HG02759 (cell line): ENCODE measurements around the gene ANKH.
A peak's percentile ranks its signal among the peaks of the same experiment; 100 is the strongest.
"Not testable (repeated sequence)": the region's sequence is repeated elsewhere in the genome, so short reads cannot be mapped to it uniquely, and the experiment has no call there.

Experiments used
- ATAC-seq: cut with Tn5 transposase; IDR thresholded peaks from one replicate; pipeline ENCODE4 v1.9.1; 2021; ENCODE audit warnings: mild to moderate bottlenecking, moderate library complexity; ENCODE audit not compliant: unreplicated experiment

ANKH gene

DNA sequence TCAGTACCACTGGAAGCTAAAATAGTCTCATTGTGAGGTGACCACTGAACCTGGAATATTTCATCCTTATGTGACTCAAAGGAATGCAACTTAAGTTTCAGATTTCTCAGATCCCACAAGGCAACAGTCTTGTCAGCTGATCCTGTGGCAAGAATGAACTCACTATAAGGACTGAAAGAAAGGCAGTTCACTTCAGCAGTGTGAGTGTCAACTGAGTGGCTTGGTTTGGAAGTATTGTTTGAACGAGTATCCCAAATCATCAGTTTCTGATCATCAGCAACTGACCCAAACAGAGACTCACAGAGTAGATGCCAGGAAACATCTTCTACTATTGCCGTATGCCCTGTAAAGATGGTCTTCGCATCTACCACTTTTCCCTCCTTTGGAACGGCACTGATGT lies 74.2 kb downstream of the ANKH start:
- ATAC-seq = not testable (repeated sequence)

DNA sequence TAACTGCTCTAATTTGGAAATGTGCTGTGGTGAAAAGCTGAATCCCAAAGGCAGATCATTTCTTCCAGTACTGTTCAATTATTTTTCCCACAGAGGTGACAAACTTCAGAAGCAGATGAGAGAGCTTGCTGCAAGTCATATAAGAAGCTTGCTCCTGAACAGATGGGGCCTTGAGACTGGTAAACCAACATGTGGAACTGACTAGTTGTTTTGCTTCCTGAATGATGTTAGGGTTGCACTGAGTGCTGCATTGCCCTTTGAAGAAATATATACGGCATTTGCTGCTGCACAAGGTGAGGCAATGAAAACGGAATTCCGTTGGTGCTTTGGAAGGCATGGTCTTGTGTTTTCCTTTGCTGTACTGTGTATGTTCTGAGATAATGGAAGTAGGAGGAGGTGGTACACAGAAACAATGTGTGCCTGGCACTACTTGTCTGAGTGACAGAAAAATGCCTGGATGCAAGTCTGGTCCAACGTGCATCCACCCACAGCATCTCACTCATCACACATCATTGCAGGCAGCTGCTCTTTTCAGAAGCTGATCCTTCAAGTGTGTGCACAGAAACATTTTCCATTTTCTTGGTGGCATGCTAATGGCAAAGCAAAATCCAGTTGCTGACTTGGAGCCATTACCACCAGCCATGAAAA lies 76.9 kb downstream of the ANKH start:
- ATAC-seq = no peak

DNA sequence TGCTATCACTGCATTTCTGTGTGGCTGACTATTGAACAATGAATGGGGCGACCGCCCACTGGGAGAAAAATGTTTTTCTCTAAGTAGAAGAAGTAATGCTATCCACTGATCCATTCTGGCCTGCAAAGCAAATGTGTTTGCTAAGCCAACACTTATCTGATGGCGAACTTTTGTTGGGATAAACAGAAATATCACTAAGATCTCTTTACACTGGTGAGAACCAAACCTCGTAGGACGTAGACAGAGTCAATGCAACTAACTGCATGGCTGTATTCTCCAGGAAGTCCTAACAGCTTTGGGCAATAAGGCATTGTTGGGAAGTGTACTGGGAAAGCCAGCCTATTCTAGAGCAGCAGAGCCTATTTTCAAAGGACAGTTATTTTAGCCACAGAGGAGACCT lies 77.7 kb downstream of the ANKH start:
- ATAC-seq = no peak

DNA sequence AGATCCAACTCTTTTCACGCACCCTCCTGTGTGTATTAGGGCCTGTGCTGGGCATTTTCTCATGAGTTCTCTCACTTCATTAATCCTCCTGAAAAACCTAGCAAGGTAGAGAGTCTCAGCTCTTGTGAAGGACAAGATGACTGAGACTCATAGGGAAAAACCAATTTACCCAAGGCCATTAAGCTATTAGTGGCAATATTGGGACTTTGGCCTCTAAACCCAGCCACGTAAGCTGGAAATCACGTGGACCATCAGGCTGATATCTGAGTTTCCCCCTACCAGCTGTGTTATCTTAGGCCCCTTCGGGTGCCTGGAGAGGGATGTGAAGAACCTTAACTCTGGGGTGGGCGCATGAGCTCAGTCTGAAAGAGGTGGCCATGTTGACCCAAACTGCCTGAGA lies 80.7 kb downstream of the ANKH start:
- ATAC-seq = no peak

DNA sequence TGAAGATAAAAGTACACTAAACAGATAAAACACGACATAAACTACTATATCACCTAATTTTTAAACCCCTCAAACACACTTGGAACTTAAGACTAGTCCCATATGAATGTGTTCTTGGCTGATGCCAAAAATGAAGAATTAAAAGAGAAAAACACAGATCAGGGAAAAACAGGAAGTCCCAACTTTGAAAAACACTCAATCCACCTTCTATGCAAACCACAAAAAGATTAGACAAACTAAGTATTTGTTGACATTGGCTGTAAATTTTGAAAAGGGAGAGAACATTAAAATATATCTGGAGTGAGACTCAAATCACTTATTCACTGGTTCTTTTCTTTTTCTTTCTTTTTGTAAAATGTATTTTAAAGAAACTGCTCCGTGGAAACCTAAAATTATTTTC lies 81.4 kb downstream of the ANKH start:
- ATAC-seq = no peak

DNA sequence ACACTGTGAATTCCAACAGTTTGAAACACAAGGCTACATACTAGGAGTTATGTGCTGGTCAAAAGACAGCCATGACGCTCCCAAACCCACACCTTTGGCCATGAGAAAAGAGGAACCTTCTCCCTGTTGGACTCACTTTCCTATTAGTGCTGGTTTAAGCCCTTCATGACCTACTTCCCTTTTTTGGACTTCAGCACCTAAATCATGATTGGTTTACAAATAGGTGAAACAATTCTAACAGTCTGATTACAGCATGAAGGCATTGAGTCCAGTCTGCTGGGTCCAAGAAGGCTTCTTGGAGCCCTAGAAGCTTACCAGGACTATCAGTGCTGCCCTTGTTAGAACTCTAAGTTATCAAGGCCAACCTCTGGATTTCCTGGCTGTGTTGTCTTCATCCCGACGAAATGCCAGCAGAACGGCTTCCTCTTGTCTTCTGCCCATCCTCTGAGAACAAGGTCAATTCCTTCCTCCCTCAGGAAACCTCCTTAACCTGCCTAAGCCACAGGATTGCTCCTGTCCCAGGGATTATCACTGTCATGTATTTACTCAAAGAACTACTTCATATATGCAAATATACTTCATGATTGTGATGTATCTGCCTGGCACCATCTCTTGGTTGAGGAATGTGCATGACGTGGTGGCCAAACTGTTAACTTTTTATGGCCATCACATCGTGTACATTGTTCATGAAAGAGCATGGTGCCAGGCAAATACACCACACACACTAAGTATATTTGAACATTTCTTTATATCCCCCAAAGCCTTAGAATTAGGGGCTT lies 83.6 kb downstream of the ANKH start:
- ATAC-seq = no peak

DNA sequence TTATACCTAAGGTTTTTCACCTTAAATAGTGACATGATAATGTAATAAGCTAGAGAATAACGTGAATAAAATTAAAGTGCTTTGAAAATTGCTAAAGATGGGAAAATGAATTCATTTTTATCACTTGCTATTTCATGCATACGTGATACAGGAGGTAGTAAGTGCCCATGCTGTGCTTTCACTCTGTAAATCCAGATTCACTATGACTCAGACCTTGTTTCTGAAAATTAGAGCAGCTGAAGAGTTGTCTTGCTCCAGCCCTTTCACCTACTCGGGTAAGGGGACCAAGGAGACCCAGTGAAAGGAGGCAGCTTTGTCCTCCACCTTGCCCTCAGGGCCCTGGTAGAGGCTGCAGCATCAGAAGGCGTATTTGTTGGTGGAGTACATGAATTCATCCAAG lies 87.9 kb downstream of the ANKH start:
- ATAC-seq = peak; percentile 72

DNA sequence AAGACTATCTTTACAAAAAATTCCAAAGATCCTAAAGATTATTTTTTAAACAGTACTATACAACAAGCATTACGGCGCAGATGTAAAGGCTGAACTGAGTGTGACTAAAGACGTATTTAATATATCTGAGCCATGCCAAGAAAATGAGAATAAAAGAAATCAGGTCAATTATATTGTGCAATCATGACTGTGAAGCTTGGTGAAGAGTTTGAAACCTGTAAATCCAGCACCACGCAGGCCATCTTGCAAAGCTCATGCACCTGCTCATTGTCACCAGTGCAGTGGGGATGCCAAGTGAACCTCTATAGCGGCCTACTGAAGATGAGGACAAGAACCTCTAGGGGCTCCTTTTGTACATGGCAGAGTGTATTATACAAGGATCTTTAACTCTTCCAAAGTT lies 89.0 kb downstream of the ANKH start:
- no peak for ATAC-seq

DNA sequence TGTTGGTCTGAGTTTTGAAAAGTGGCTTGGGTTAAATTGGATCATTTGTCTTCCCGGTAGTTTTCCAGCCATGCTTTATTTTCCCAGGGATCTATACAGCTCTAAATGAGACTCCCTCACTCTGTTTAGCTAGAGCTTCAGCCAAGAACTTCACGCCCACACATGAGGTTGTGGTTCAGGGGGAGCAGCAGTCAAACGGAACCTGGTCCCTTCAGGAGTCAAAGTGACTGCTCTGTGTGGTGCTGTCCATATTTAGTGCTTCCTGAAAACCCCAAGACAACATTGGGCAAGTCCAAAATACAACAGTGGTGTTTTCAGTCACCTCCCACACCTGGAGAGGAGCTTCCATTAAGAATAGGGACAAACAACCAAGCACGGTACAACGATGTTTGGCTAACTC lies 90.5 kb downstream of the ANKH start:
- peak; percentile 74 for ATAC-seq

DNA sequence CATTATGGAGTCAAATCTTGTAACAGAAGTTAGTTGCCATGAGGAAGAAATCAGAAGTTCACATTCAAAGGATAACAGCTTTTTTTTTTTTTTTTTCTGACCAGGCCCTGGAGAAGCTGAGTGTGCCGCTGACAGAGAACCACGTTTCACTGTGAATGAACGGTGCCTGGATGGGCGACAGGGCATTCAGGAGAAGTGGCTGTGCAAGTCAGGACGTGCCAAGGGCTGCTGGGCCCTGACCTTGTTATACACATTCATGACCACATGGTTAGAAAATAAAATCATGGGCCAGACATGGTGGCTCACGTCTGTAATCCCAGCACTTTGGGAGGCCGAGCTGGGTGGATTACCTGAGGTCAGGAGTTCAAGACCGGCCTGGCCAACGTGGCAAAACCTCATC lies 91.6 kb downstream of the ANKH start:
- no peak for ATAC-seq

DNA sequence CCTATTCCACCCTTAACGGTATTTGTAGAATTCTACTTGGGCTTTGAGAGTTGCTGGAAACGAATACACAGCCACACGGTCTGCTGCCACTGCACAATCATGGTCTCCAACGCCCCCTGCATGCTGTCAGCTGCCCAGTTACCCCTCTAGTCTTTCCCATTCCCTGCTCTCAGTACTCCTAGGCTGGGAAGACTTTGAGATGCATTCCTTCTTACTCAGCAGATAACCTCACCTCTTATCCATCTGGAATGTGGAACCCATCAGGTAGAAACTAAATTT lies 92.8 kb downstream of the ANKH start:
- no peak for ATAC-seq

DNA sequence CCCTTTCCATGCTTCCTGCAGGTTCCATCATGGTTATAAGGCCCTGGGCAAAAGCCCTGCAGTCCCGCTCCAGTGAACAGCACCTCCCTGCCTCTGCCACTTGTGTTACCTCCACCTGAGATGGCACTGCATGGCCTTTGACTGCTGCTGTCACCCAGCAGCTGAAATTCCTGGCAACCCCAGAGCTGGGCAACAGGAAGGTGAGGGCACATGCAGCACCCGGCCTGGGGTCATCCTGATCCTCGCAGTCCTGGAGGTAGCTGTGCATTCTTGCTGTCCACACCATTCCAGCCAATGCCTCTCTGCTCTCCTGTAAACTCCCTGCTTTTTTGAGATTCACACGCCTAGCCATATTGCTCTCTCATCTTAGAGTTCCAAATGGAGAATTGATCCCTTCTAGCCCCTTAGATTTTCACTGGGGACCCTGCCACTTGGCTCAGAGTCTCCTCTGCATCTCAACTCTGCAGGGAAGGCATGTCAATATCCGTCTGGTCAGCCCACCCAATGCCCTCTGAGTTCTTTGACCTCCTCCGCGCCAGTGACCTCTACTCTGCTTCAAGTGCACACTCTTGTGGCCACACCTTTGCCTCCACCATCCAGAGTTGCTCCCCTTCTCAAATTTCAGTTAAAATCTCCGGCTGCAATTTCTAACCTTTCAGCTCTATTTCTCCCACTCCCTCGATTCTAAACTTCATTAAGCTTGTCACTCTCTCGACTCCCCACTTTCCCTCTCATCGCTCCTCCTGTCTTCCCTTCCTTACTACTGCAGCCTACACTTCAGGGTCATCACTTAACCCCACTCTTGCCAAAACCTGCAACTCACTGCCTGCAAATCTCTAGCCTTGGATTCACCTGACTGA lies 93.4 kb downstream of the ANKH start:
- ATAC-seq = no peak

DNA sequence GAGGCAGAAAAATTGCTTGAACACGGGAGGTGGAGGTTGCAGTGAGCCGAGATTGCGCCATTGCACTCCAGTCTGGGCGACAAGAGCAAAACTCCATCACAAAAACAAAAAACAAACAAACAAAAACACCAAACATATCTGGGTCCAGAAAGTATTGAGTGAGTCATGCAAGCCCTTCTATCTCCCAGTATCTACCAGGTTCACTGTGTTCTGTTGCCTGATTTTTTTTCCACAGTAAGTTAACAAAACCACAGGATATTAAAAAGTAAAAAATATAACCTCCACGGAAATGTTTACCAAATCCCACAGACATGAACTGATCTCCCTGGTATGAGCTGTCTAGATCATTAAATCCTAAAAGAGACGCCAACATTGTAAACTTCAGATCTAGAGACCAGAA lies 94.4 kb downstream of the ANKH start:
- no peak for ATAC-seq

DNA sequence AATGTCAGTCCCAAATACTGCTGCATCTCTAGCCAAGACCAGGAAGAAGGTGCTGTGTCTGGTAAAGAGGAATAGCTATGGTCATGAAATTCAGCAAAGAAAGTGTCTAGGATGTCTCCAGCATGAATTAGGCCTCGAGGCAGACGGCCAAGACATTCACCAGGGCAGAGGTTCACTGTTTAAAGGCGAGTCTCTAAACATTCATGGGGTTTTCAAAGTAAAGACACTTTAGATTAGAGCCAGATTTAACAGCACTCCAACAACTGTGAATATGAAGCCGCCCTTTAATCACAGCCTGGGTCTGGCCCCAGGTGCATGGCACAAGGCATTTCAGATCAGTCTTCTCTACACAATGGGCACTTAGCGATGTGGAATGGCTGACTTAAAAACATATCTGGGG lies 95.0 kb downstream of the ANKH start:
- ATAC-seq = no peak

DNA sequence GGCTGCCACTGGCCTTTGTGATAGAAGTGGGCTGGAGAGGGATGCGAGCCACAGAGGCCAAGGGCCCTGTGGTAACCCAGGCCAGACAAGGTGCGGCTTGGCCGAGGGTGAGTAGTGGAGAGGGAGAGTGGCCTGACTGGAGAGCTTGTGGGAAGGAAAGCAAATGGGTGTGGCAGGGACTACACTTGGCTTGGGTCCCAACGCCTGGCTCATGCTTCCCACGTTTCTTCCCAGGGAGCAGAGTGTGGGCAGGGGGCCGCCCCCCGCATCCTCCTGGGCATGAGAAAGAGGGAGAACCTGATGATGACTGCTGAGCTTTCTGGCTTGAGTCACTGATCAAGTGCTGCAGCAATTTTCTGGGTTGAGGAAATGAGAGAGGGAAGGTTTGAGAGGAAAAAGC lies 95.7 kb downstream of the ANKH start:
- no peak for ATAC-seq

DNA sequence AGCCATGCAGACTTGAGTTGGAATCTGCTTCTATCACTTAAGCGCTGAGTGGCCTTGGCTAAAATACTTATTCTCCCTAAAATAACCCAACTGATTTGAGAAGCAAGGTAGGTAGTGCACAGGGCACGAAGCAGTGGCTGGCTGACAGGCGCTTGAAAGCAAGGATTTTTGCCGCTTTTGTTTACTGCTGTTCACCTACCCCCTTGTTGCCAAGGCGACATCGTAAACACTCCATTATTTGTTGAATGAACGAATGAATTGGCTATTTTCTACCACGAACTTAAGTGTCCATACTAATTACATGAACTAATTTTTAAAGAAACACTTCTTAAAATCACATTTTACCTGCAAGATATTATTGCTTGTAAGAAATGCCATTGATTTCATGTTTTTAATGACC lies 98.0 kb downstream of the ANKH start:
- no peak for ATAC-seq

DNA sequence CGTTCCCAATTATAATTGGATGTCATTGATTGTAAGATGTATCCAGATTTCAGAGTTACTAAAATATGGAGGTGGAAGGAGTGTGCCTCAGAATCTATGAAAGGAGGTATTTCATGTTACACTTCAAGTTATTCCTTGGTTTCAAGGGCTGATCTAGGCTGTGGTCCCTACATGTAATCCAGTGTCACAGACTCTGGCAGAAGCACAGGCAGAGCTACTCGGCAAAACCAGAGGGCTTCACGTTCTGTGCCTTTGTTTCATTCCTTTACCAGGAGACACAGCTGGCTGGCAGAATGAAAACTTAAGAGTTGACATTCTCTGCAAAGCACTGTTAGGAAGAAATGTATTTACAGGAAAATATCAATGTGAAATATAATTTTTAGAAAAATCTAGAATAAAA lies 99.6 kb downstream of the ANKH start:
- ATAC-seq = no peak

DNA sequence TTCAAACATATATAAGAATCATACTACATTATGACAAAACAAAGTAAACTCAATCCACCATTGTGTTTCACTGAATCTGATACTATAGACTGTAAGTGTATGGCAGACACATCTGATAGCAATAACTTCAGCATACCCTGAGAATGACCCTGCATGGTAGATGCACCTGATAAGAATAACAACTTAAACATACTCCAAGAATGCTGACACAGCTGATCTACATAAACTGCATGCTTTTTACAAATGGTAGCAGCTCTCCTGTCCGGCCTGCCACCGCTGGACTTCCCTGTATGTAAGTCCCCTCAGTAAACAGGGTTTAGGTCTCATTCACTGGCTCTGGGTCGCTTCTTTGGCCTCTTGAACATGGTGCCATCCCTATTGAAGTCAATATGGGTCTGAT lies 100.4 kb downstream of the ANKH start:
- ATAC-seq = no peak

DNA sequence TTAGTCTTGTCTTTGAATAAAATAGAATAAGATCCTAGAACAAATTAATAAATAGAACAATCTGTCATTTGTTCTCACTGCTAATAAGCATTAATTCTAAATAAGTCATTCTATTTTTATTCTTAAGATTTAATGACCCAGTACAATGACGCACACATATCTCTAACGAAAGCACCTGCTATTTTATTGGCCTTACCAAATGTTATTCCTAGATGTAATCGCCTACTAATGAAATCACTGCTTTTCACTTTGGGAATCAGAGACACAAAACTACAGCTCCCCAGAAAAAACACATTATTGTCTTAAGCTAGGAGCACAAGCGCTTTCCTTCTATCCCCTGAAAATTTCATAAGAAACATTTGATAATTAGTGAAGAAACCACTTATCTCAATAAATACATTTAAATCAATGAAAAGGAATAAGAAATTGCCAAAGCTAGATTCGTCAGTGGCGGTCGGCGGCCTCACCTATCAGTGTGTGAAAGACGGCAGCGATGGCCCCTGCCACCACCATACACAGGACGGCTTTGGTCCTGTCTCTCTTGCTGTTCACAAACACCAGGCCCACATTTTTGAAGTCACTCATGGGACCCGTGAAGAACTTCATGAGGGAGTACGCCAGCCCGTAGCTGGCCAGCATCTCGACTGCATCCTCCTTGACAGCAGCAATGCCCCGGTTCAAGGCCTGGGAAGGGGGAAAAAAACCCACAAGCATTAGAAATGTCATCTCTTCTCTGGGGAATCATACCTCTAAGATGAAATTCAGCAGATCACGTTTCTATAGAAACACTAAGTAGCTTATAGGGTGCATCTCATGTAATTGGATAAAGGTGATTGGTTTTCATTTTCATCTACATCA lies 102.8 kb downstream of the ANKH start:
- ATAC-seq = no peak

DNA sequence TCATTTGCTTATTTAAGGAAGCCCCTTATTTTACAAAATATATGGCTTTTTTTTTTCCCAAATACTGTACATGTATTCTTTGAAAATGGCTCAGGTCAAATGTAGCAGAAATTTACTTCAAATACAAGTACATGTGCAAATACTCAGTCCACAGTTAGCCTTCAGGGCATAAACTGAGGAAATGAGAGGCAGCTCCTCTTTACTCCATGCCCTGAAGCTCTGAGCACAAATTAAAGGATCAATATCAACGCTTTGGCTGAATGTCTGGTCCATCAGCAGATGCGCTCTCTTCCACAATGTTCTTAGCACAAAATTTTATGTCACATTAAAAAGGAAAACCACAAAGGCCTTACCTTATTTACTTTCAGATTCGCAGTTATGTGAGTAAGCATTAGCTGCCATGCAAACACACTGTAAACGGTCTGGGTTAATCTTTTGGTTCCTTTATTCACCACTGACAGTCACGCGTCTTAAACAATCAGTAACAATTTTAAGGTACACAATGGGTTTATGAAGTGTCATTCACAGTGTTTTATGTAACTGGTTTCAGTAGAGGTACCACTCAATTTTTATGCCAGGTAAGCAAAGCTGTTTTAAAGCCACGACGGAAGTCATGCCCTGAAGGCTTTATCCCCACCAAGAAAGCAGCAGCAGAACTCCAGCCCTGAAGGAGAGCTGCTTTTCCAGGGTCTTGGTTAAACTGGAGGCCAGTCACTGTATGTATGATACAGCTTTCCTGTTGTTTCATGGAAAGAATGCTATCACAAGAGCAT lies 103.7 kb downstream of the ANKH start:
- ATAC-seq = peak; percentile 62
